RCC 7860 (cell line): ENCODE measurements around the gene PEX5.
A peak's percentile ranks its signal among the peaks of the same experiment; 100 is the strongest.
"Not testable (repeated sequence)": the region's sequence is repeated elsewhere in the genome, so short reads cannot be mapped to it uniquely, and the experiment has no call there.

Experiments used
- DNase-seq: peaks from one replicate; pipeline ENCODE4 v3.0.0-alpha.2; 2015; ENCODE audit warnings: low spot score
- FAIRE-seq: peaks from 2 replicates; lab custom pipeline; 2012; peaks lifted over from hg19 to GRCh38; lab: Jason Lieb, UNC

Gene PEX5

DNA sequence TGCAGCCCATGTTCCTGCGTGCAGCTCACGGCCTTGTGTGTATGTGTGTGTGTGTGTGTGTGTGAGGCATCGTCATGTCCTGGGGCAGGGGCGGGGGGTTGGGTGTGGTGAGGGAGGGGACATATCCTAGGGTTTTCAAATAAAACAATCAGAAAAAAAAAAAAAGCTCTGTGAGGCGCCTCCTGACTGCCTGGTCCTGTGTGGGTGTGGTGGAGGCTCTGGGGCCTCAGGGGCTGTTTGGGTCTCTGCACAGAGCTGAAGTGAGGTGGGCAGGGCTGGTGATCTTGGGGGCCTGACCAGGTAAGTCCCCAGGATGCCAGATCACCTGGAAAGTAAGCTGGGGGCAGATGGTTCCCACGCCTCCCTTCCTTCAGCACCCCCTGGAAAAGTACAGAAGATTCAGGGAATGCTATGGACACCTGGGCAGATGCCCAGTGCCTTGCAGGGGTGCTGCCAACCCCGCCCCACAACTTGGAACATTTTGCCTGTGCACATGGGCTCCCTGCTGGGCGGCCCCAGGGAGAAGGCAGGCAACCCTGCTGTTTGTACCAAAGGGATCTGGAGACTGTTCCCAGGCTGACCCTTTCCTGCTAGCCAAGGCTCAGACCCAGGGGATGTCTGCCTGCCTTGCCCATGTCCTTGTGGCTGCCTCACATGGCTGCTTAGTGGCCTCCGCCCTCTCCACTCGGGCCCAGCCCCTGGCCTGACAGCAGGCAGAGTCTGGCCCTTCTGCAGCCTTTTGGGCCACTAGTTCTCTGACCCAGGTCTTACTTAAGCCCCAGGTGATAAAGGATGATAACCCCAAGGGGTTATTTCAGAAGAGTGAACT lies 30.5 kb upstream of the PEX5 start:
- DNase-seq (no peak), FAIRE-seq (no peak)

DNA sequence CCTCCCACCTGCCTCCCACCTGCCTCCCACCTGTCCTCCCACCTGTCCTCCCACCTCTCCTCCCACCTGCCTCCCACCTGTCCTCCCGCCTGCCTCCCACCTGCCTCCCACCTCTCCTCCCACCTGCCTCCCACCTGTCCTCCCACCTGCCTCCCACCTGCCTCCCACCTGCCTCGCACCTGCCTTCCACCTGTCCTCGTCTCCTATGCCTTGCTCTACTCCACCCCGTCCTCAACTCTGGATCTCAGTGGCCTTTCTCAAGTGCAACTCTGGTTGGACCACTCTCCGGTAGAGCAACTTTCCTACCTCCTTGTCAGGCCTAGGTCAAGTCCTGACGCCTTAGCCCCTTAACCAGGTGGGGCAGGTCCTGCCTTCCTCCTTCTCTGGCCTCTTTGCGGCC lies 29.3 kb upstream of the PEX5 start:
- DNase-seq (no peak), FAIRE-seq (no peak)

- no peak for FAIRE-seq
- DNase-seq: no peak
Measured at GRCh38 chr12:7161327-7161726, 28.2 kb upstream of the PEX5 start.

- FAIRE-seq: no peak
- DNase-seq: no peak
Measured at GRCh38 chr12:7161811-7162210, 27.7 kb upstream of the PEX5 start.

- FAIRE-seq (no peak), DNase-seq (no peak)
Measured at GRCh38 chr12:7162691-7163114, 26.8 kb upstream of the PEX5 start.

DNA sequence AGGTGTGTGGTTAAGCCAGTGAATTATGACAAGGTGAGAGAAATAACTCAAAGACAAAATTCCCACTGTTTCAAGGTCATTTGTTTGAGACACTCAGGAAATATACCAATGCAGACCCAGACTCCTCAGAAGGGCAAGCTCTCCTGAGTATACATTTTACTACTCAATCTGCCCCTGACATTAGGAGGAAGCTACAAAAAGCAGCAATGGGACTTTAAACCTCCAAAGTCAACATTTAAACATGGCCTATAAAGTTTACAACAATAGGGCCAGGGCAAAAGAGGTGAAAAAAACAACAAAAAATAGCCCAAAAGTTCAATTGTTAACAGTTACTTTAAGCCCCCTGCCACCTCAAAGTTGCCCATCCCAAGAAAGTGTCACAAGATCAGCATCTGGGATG lies 19.5 kb upstream of the PEX5 start:
- no peak for DNase-seq

DNA sequence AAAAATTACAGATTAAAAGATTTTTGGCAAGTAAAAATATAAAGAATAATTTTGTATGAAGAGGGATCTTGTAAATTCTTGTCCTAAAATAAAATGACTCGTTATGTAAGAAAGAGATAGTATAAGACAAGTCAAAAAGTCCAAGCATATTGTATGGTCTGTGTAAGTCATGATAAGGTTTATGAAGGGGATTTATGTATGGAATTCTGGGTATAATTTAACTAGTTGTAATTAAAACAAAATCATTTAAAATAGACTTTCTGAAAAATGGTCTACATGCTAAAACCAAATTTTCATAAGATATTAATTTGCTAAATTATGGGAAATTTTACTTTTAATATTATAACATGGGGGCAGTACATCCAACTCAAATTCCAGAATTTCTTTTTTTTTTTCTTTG lies 17.6 kb upstream of the PEX5 start:
- no peak for FAIRE-seq
- DNase-seq: no peak

More for the DNA sequence above, 19.5 kb upstream of the PEX5 start:
- no peak for FAIRE-seq

DNA sequence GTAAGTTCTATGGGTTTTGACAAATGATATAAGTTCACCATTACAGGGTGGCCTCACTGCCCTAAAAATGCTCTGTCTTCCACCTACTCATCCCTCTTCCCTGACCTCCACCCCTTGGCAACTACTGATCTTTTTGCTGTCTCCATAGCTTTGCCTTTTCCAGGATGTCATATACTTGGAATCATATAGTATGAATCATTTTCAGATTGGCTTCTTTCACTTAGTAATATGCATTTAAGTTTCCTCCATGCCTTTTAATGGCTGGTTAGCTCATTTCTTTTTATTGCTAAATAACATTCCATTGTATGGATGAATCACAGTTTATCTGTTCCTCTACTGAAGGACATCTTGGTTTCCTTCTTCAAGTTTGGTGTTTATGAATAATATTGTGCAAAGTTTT lies 14.0 kb upstream of the PEX5 start:
- FAIRE-seq (no peak), DNase-seq (no peak)

DNA sequence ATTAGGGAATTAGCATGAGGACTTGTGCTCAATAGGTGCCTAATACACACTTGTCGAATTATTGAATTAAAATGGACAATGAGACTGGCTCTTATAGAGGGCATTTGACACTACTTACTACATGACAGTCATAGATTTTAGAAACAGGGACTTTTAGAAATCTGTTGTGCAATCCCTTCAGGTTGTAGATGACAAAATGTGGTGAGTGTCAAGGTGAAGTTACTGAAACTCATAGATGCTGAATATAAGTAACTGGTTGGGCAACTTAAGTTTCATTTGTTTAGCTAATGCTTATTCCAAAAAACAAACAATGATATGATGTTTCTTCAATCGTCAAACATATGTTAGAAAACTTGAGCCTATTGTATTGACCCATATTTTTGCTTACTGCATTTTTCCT lies 12.9 kb upstream of the PEX5 start:
- FAIRE-seq (no peak), DNase-seq (no peak)

- DNase-seq (no peak), FAIRE-seq (no peak)
Measured at GRCh38 chr12:7178481-7178880, 11.0 kb upstream of the PEX5 start.

GRCh38 chr12:7180685-7181084 lies 8.8 kb upstream of the PEX5 start:
- no peak for FAIRE-seq
- no peak for DNase-seq

- not testable (repeated sequence) for DNase-seq, FAIRE-seq
Measured at GRCh38 chr12:7186058-7186457, 3.4 kb upstream of the PEX5 start.

- FAIRE-seq: no peak
- peak; percentile 43 for DNase-seq
Measured at GRCh38 chr12:7188562-7189397, 706 bp upstream of the PEX5 start.

GRCh38 chr12:7190268-7191055 lies 976 bp downstream of the PEX5 start:
- FAIRE-seq (no peak), DNase-seq (no peak)

GRCh38 chr12:7193674-7194073 lies 4.2 kb downstream of the PEX5 start:
- no peak for DNase-seq
- FAIRE-seq: no peak

GRCh38 chr12:7197841-7198240 lies 8.4 kb downstream of the PEX5 start:
- no peak for FAIRE-seq
- DNase-seq: no peak

GRCh38 chr12:7203109-7203508 lies 13.6 kb downstream of the PEX5 start:
- no peak for DNase-seq
- no peak for FAIRE-seq

DNA sequence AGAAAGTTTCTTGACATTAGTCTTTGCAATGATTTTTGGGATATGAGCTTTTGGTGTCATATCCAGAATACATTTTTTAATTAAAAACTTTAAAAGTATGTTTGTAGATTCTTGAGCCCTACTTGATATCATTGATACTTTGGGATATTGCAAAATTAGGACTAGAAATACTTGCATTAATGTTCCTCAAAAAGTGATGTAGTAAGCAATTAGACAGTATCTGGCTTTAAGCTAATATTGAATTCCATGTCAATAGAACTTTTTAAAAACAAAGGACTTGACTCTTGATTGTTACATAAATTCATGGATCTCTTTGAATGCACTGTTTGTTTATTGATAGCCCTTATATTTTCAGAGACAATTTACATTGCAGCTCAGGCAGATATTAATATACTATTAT lies 15.6 kb downstream of the PEX5 start:
- FAIRE-seq: no peak
- no peak for DNase-seq

GRCh38 chr12:7206691-7207090 lies 17.2 kb downstream of the PEX5 start:
- FAIRE-seq (no peak), DNase-seq (no peak)

- no peak for FAIRE-seq
- DNase-seq: no peak
Measured at GRCh38 chr12:7207866-7208625, 18.6 kb downstream of the PEX5 start.

- DNase-seq (no peak), FAIRE-seq (no peak)
Measured at GRCh38 chr12:7209958-7210357, 20.5 kb downstream of the PEX5 start.
